CD4-positive, alpha-beta T cell treated with Interleukin-6 at 100 ng/mL for 8 hours (primary cell): ENCODE results near the gene TELO2.
A peak's percentile ranks its signal among the peaks of the same experiment; 100 is the strongest.

Experiments
- DNase-seq: peaks from one replicate; pipeline ENCODE4 v3.0.0-alpha.2; 2020; ENCODE audit warnings: mixed read lengths, low spot score

The TELO2 gene

DNA sequence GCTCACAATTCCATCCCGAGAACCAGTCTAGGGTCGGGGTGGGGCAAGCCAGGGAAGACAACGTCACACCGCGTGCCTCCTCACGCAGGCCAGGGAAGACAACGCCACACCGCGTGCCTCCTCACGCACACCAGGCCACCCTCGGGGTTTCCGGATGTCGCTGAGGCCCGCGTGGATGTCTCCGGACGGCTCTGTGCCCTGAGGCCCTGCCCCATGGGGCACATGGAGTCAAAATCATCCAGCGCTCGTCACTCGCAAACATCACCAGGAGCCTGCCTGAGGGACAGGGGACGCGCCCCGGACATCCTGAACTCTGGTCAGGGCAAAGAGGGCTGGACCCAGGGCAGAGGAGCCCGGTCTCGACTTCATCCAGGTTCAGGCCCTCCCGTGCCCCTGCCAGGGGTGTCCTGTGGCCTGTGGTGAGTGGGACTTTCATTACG lies 44.0 kb downstream of the TELO2 start:
- no peak for DNase-seq

DNA sequence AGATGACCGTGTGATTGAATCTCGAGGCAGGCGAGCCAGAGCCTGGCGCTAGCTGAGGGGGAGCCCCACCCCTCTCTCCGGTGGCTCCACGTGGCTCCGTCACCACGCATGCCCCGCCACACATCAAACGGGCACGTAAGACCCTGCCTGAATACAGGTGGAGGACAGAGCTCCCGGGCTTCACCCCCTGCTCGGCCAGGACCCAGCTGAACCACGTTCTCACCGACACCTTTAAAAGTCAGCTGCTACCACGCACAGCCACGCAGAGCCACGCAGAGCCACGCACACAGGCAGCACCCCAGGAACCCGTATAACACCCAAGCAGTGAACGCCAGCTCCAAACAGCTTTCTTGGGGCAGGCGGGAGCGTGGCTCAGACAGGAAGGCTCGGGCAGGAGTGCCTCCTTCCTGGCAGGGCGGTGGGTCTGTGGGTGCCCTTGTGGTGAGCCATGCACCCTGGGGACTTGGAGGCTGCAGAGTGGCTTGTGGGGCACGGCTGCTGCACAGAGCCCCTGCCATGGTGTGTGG lies 44.7 kb downstream of the TELO2 start:
- peak; percentile 44 for DNase-seq

- DNase-seq = peak; percentile 35
These were observed 45.8 kb downstream of the TELO2 start for GRCh38 chr16:1538804-1539520.

- no peak for DNase-seq
These were observed 46.8 kb downstream of the TELO2 start for GRCh38 chr16:1539720-1540555.

GRCh38 chr16:1540556-1540855 lies 47.3 kb downstream of the TELO2 start:
- DNase-seq = no peak

- DNase-seq = no peak
These were observed 48.4 kb downstream of the TELO2 start for GRCh38 chr16:1541293-1542165.

DNA sequence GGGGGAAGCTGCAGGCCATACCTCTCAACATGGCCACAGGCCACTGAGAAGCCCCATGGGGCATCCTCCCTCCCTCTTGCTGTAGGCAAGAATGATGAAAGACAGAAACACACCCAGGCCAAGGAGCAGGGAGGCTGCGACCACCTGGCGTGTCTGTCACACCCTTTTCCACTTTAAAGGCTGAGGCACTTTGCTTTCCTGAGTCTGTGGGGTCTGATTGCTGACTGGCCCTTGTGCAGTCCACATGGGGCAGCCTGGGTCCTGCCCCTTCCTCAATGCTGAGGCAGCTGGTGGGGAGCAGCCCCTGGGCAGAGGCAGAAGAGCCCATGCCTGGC lies 49.0 kb downstream of the TELO2 start:
- DNase-seq = no peak

- DNase-seq = no peak
These were observed 49.4 kb downstream of the TELO2 start for GRCh38 chr16:1542533-1542932.

- DNase-seq = peak; percentile 30
These were observed 50.1 kb downstream of the TELO2 start for GRCh38 chr16:1543085-1543896.

GRCh38 chr16:1545044-1546040 lies 52.2 kb downstream of the TELO2 start:
- no peak for DNase-seq

GRCh38 chr16:1546430-1546829 lies 53.3 kb downstream of the TELO2 start:
- no peak for DNase-seq

DNA sequence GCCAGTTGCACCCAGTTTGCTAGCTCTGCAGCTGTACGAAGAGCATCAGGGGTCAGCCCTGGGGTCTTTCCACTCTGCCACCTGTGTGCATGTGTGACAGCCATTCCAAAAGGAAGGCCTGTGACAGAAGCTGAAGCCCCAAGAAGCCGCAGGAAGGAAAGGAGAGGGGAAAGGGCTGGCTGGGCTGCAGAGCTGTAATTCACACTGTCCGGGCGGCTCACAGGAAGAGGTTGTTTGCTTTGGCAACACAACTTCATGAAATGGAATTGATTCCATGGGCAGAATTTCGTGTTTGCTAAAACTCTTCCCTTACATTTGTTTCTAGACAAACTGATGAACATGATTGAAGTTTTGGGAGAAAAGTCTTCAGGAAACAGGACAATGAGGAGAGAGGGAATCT lies 55.1 kb downstream of the TELO2 start:
- DNase-seq = no peak

DNA sequence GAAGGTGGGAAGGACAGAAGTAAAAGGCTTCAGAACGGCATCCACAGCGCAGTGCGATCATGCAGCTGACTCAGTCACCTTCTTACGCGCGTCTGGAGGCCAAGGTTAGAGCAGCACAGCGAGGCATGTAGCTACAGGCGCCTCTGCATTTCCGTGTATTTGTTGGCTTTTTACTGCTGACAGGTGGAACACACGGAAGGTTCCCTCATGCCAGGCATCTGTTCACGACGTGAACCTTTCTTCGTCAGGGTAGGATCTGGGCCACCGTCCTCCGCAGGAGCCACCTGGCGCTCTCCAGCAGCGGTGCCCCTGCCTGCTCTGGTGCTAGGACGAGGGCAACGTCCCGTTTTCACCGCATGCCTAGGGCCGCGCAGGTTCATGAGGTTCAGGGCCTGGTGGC lies 55.6 kb downstream of the TELO2 start:
- DNase-seq = no peak

DNA sequence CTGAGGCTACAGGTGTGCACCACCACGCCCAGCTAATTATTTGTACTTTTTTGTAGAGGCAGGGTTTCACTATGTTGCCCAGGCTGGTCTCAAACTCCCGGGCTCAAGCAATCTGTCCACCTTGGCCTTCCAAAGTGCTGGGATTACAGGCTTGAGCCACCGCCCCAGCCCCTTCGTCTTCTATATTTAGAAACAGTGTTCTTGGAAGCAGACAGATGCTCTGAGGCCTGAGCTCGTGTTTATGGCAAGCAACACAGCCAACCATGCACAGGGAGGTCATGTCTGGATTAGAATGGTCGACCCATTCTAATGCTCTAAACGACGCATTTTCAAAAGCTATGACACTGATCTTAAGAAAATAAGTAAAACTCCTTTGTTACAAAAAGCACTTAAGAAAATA lies 56.9 kb downstream of the TELO2 start:
- DNase-seq = no peak

- no peak for DNase-seq
These were observed 57.5 kb downstream of the TELO2 start for GRCh38 chr16:1550696-1551095.

DNA sequence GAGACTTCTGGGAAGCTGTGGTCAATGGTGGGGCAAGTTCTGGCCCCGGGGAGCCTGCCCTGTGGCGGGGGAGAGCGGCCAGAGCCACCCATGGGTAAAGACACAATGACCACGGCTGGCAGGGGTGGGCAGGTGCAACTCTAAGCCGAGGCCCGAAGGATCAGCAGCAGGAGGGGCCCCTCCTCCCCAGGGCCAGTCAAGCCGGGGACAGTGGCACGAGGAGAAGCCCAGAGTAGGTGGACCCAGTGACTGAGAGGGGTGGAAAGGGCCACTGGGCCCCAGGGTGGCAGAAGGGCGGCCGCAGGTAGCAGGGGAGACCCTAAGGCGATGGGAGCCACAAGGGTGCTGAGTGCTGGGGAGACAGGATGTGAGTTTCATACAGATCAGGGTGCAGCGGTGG lies 58.0 kb downstream of the TELO2 start:
- no peak for DNase-seq

- DNase-seq = no peak
These were observed 59.0 kb downstream of the TELO2 start for GRCh38 chr16:1552129-1552528.

DNA sequence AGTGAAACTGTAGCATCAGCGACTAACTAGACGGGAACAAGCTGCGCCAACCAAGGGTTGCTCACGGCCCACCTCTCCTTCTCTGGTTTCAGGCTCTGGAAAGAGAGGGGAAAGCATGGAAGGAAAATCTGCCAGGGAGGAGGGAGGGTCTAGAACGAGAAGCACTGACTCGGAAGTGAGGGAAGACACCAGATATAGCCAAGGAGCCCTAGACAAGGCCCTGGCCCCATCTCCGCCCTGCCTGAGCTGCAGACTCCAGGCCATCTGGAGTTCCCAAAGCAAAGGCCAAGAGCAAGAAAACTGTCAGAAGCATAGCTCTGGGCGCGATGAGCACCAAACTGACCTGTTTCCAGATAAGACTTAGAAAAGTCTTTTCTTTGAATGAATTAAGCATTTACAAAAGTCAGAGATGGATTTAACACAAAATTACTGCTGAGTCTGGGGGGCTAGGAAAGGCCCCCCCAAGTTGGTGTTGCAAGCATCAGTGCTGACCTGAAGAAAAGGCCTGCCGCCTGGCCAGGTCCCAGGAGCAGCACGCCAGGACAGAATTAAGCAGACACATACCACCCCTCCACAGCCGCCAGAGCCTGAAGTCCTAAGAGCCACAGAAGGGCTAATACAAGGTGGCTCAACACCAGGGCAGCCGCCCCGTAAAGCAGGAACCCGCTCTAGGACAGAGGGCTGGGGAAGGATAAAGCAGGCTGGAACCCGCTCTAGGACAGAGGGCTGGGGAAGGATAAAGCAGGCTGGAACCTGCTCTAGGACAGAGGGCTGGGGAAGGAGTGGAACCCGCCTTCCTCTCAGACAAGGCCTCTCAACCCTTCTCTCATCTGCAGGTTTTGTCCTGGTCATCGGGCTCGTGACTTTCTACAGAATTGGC lies 61.0 kb downstream of the TELO2 start:
- no peak for DNase-seq

DNA sequence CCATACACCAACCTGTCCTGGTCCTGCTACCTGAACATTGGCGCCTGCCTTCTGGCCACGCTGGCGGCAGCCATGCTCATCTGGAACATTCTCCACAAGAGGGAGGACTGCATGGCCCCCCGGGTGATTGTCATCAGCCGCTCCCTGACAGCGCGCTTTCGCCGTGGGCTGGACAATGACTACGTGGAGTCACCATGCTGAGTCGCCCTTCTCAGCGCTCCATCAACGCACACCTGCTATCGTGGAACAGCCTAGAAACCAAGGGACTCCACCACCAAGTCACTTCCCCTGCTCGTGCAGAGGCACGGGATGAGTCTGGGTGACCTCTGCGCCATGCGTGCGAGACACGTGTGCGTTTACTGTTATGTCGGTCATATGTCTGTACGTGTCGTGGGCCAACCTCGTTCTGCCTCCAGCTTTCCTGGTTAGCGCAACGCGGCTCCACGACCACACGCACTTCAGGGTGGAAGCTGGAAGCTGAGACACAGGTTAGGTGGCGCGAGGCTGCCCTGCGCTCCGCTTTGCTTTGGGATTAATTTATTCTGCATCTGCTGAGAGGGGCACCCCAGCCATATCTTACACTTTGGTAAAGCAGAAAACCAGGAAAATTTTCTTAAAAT lies 61.8 kb downstream of the TELO2 start:
- DNase-seq = no peak
